Measurements from ENCODE around the gene KANK2.
A peak's percentile ranks its signal among the peaks of the same experiment; 100 is the strongest.

GRCh38 chr19:11159598-11160439, 37.5 kb downstream of the KANK2 start:
- peak in 1 of 4 donors; percentile 6 for TF ChIP-seq CTCF (IDR thresholded peaks at IDR 0.05)
- TF ChIP-seq POLR2A (IDR thresholded peaks at IDR 0.05): no peak

Measured in right lobe of liver (tissue), 4 donors.